Endometrial microvascular endothelial cells (primary cell): Measurements from ENCODE around the gene KRT86. TPM values are rescaled to one million over a fixed set of nuclear protein-coding genes. Genes with fewer than 3 reads are reported as not detected.
"Not testable (repeated sequence)": the region's sequence is repeated elsewhere in the genome, so short reads cannot be mapped to it uniquely, and the experiment has no call there.

ENCODE experiments used
- in situ Hi-C: cut with HindIII; loops from 2 replicates; pipeline ENCODE4 v1.10.0; 2017; ENCODE audit warnings: low sequenced_read_pairs, low pct_unique_long_range_greater_than_20kb; ENCODE audit errors: inconsistent ontology term
- total RNA-seq: library from RNA; depleted of rRNA; stranded (reverse); fragments of >200 nt; gene quantifications from one replicate; pipeline ENCODE4 v1.2.3, GENCODE V29; 2015; ENCODE audit errors: inconsistent ontology term

KRT86 gene
- total RNA-seq, 1 donor from 2014 or later: not detected

DNA sequence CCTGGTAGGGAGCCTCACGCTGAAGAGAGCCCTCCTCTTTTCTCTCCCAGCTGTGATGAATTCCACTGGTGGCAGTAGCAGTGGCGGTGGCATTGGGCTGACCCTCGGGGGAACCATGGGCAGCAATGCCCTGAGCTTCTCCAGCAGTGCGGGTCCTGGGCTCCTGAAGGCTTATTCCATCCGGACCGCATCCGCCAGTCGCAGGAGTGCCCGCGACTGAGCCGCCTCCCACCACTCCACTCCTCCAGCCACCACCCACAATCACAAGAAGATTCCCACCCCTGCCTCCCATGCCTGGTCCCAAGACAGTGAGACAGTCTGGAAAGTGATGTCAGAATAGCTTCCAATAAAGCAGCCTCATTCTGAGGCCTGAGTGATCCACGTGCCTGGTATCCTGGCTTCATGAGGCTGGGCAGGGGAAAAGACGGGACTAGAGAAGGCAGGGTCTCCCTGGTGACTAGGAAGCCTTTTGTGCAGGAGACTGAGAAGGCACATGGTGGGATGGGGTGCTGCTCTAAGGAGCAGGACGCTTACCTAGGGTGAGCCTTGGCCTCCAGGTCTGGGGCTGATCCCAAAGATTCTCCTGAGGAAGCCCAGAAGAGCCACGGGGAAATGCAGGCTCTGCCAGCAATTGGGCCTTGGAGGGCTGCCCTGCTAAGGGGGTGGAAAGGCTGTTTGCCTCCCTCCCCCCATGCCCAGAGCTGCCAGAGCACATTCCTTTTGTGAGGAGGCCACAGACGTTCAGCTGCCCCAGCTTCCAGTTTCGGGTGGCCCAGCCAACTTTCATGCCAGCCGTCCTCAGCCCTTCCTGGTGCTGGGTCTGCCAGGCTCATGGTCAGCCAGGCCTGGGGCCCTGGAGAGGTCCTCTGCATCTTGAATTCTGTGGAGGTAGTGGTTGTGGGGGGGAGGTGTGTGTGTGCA, 25.6 kb upstream of the KRT86 start:
- in situ Hi-C loops: no loop called here

GRCh38 chr12:52249511-52250047, 24.9 kb upstream of the KRT86 start:
- in situ Hi-C loops: no loop called here

DNA sequence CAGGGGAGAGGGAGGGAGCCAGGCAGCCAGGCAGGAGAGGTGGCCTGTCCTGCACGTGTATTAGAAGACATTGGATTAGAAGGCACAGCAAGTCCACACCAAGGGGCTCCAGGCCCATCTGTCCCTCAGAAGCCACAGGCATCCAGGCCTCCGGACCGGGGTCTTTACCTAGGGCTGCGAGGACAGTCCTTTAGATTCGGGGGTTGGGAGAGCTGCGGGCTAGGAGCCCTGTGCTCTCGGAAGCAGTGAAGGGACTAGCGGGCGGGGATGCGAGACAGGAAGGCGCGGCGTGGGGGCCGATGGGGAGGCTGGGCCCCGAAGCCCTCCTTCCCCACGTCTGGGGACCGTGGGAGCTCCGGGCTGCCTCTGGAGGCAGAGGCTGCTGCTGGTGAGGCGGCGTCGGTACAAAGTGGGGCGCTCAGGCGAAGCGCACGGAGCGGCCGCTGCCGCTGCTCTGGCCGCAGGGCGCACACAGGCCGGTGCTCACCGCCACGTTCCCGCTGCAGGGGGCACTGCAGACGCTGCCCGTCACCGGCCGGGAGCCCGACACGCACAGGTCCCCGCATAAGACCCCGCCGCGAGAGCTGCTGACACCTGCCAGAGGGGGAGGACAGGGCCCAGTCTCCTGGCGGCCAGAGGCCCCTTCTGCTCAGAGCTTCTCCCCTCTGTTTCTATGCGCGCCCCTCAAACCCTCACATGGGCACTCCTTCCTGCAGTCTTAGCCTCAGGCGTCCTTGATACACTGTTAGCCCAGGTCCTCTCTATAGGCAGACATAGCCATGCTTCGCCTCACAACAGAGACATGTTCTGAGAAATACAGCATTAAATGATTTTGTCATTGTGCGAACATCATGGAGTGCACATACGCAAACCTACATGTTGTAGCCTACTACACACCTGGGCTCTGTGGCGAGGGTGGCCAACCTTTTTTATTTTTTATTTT, 24.1 kb upstream of the KRT86 start:
- in situ Hi-C loops: no loop called here

- in situ Hi-C loops: no loop called here
These were observed 22.9 kb upstream of the KRT86 start for GRCh38 chr12:52251367-52252051.

GRCh38 chr12:52252175-52252615, 22.2 kb upstream of the KRT86 start:
- in situ Hi-C loops: not testable (repeated sequence)

DNA sequence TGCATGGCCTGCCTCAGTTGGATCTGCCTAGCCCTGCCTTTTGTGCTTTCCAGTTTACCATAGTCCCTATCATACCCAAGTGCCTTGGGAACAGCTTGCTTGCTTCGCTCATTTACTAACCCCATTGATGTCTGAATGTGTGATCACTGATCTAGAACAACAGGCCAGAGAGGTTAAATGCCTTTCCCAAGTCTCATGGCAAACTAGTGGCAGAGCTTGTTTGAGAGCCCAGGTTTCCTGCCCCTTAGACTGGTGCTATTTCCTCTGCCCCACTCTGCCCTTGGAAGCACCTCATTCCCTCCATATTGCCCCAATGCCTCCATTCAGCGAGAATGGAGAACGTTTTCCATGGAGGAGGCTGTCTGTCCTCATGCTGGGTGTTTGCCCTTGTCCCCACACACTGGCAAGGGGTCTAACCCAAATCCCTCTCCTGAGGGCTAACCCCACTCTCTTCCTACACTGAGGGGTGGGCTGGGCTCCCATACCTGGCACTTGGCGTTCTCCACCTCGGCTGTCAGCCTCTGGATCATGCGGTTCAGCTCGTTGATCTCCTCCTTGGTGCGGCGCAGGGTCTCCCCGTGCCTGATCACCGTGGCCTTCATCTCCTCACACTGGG, 21.6 kb upstream of the KRT86 start:
- in situ Hi-C loops: no loop called here

DNA sequence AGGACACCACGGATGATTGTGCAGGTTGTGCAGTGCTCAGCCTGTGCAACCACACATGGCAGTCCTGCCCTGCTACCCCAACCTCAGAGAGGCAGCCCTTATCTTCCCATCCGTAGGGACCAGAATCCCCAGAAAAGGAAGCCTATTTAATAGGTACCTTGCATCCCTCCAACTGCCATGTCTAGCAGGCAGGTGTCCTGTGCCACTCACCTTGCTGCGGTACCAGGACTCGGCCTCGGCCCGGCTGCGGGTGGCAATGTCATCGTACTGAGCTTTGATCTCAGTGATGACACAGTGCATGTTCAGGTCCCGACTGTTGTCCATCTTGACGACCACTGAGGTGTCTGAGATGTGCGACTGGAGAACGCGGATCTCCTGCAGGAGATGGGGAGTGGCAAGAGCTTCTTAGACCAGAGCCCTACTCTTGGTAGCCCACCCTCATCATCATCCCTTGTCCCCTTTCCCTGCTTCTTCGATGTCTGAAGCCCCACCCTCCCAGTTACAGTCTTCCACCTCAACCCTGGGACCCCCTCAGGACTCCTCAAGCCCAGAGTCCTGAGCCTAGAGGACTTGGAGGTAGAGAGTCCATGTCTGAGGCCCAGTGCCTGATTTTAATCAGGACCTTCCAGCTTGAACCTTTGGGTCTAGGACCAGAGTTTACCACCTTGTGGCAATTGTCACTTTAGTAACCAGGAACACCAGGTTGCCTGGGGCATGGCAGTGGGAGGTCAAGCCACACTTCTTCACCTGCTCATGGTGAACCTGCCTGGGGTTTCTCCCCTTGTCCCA, 20.9 kb upstream of the KRT86 start:
- in situ Hi-C loops: no loop called here

GRCh38 chr12:52254180-52254964, 20.1 kb upstream of the KRT86 start:
- in situ Hi-C loops: no loop called here

DNA sequence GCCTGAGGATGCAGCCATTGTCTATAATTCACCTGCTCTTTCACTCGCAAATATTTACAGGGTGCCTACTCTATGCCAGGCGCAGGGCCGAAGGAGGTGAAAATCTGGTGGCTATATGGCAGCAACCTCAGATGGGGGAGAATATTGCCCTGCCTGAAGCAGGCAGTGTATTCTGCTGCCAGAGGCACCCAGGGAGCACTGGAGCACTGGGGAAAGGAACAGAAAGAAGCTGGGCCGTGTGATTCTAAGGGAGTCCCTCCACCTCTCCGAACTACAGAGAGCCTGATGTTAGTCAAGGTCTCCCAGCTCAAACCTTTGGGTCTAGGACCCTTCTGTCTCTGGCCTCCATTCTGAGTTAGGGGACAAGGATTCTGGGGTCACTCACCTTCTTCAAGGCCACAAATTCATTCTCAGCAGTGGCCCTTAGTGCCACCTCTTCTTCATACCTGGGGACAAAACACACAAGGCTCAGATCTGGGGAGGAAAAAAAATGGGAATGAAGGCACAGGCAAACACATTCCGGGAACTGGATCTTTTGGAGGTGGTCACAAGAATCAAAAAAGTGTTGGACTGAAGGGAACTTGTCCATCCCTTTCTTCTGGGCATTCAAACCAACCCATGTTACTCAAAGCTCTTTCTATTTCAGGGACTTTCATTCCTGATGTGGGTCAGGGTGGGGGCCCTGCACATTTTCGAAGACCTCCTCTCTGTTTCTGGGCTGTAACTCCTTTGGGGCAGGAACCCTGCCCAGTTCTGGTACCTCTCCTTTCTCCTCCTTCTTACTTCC, 19.3 kb upstream of the KRT86 start:
- in situ Hi-C loops: no loop called here

DNA sequence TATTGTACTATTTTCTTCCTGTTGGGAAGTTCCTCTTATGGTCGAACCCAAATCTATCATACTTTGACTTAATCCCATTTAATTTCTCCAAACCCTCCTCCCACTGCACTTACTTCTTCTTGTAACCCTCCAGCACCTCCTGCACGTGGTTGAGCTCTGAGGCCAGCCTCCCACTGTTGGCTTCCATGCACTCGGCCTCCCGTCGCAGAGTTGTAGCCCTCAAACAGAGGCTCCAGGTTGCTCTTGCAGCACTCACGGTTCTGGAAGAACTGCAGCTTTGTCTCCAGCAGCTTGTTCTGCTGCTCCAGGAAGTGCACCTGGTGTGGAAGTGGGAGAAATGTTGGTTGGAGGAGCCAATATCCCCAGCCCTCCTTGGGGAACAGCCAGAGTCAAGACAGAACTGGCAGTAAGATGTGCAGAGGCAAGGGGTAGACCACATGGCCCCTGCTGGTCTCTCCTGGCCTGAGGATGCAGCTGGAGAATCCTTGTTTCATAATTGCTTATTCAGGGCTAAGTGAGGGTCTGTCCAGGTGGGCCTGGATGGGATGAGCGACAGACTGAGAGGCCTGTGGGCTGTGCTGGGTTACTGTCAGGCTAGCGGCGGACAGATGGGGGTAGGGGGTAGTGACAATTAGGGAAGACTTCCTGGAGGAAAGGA, 18.4 kb upstream of the KRT86 start:
- in situ Hi-C loops: no loop called here

GRCh38 chr12:52256584-52256935, 17.9 kb upstream of the KRT86 start:
- in situ Hi-C loops: no loop called here

DNA sequence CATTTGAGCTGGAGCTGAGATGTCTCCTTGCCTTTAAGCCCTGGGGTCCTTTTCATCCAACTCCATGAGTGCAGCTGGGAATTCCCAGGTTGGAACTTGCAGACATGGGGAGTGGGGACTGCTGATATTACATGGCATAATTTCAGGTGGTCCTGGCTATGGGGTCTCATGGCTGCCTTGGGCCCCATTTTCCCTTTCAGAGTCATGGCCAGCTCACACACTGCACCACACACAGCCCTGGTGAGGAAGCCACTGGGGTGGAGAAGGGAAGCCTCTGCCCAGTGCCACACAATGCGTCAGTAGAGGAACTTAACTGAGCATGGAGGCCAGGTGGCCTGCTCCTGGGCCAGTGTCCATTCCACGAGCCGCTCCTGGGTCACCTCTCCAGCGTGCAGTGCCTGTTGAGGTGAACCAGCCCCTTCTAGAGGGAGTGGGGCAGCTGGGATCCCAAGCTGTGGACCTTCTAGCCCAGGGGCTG, 17.3 kb upstream of the KRT86 start:
- in situ Hi-C loops: no loop called here

DNA sequence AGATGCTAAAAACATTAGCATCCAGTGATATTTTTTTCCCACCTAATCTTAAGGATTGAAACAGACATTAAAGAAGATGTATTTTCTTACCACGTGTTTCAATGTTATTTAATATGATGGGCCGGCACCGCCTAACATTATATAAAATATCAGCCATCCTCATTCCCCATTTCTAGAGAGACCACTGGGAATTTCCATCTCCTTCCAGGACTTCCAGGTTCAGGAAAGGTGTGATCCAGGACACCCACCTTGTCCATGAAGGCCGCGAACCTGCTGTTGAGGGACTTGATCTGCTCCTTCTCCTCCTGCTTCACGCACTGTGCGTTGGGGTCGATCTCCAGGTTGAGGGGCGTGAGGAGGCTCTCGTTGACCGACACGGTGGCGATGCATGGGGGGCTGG, 16.5 kb upstream of the KRT86 start:
- in situ Hi-C loops: not testable (repeated sequence)

DNA sequence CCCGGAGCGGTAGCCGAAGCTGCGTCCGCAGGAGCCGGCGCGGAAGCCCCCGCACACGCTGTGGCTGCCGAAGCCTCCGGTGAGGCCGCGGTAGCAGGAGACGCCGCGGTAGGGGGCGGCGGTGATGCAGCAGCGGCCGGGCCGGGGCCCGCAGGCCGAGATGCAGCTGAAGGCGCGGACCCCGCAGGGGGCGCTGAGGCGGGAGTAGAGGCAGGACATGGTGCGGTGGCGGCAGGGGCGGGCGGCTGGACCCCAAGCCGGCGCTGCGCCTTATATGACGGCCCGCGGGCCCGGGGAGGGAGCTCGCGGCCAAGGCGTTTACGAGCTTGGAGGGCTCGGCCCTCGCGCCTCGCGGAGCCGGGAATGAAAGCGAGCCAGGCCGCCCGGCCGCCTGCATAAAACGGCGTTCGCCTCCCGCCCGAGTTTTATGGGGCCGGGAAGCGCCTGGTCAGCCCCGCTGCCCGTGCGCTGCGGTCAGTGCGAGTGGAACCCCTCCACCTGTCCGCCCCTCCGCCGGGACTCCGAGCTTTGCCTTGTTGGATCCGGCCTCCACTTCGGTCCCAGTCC, 16.0 kb upstream of the KRT86 start:
- in situ Hi-C loops: no loop called here

- in situ Hi-C loops: no loop called here
These were observed 14.7 kb upstream of the KRT86 start for GRCh38 chr12:52259657-52260243.
